Calu3 (cell line): ENCODE results near the gene HRH1. TPM values are rescaled to one million over a fixed set of nuclear protein-coding genes. Genes with fewer than 3 reads are reported as not detected.

Source experiments
- BruUV-seq: library from RNA; stranded (reverse); fragments of 400-500 nt; replicated peaks from 2 replicates; lab custom pipeline; 2021; lab: Mats Ljungman, UMichigan
- CTCF ChIA-PET: fragments of 300-600 bp; sonication (Branson Sonifier 250); formaldehyde crosslinking; loops from one replicate; lab custom pipeline; 2022; ENCODE audit warnings: antibody characterized with exemption; lab: Charles Lee
- DNase-seq: peaks from one replicate; pipeline ENCODE4 v3.0.0; 2022
- H3K27ac Mint-ChIP-seq: one replicate; pipeline ENCODE4 v1.8.0; 2022; ENCODE audit warnings: mixed read lengths; ENCODE audit not compliant: unreplicated experiment
- H3K27me3 Mint-ChIP-seq: one replicate; pipeline ENCODE4 v1.8.0; 2022; ENCODE audit warnings: mixed read lengths; ENCODE audit not compliant: unreplicated experiment
- H3K36me3 Mint-ChIP-seq: one replicate; pipeline ENCODE4 v1.8.0; 2022; ENCODE audit warnings: mild to moderate bottlenecking, moderate library complexity, mixed read lengths; ENCODE audit not compliant: insufficient read depth, unreplicated experiment
- H3K4me1 Mint-ChIP-seq: one replicate; pipeline ENCODE4 v1.8.0; 2022; ENCODE audit warnings: mild to moderate bottlenecking, low read depth, mixed read lengths; ENCODE audit not compliant: unreplicated experiment
- H3K4me3 Mint-ChIP-seq: one replicate; pipeline ENCODE4 v1.8.0; 2022; ENCODE audit warnings: mild to moderate bottlenecking, low read depth, moderate library complexity, mixed read lengths; ENCODE audit not compliant: unreplicated experiment
- H3K9me3 Mint-ChIP-seq: one replicate; pipeline ENCODE4 v1.8.0; 2022; ENCODE audit warnings: low read depth, mixed read lengths; ENCODE audit not compliant: unreplicated experiment
- CTCF ChIP-seq: fragments of 200-600 bp; IDR thresholded peaks from one replicate; pipeline ENCODE4 v1.8.0; 2022; ENCODE audit warnings: antibody characterized with exemption; ENCODE audit not compliant: unreplicated experiment
- intact Hi-C: fragments of 100-400 bp; cut with micrococcal nuclease; formaldehyde crosslinking; loops from one replicate; pipeline ENCODE4 v1.10.0; 2022; ENCODE audit not compliant: unreplicated experiment
- total RNA-seq: library from RNA; stranded (reverse); gene quantifications from 2 replicates; pipeline ENCODE4 v1.2.3, GENCODE V29; 2022

Gene HRH1
- total RNA-seq, 1 experiment from 2014 or later, result 9.1 TPM

- Mint-ChIP-seq H3K9me3 (no peaks in the 10 kb centered on the region), H3K36me3 (peaks cover 5% of the 10 kb centered on the region)
- CTCF ChIA-PET, result no interaction called here
Observed at GRCh38 chr3:11195201-11195600, 40.9 kb downstream of the HRH1 start.

GRCh38 chr3:11195721-11196332, 41.5 kb downstream of the HRH1 start:
- no peaks in the 10 kb centered on the region for H3K27me3 Mint-ChIP-seq
- intact Hi-C loops, result no loop called here
- CTCF ChIA-PET, result interaction anchor here (0.6 kb wide), 1 partner anchor 12 kb away, joined by 3 read pairs; no protein-coding TSS in a partner anchor
- H3K4me1 Mint-ChIP-seq, result peaks cover 8% of the 10 kb centered on the region
- TF ChIP-seq CTCF, result no peak
- no TSS peak for BruUV-seq
- no peak overlapping the region for H3K4me3 Mint-ChIP-seq
- H3K9me3 Mint-ChIP-seq, result no peaks in the 10 kb centered on the region
- peaks cover 5% of the 10 kb centered on the region for H3K36me3 Mint-ChIP-seq
- DNase-seq, result no peak
- H3K27ac Mint-ChIP-seq, result no peak overlapping the region

More at GRCh38 chr3:11195201-11195600, 40.9 kb downstream of the HRH1 start:
- no peak for DNase-seq
- no peak overlapping the region for H3K27ac Mint-ChIP-seq
- H3K4me3 Mint-ChIP-seq, result no peak overlapping the region
- no peaks in the 10 kb centered on the region for H3K27me3 Mint-ChIP-seq
- TF ChIP-seq CTCF, result no peak
- H3K4me1 Mint-ChIP-seq, result peaks cover 7% of the 10 kb centered on the region
- BruUV-seq, result no TSS peak
- intact Hi-C loops, result no loop called here

- BruUV-seq, result no TSS peak
Observed at GRCh38 chr3:11197484-11197883, 43.2 kb downstream of the HRH1 start.

GRCh38 chr3:11198070-11198469, 43.8 kb downstream of the HRH1 start:
- DNase-seq, result no peak
- intact Hi-C loops, result no loop called here
- no peak for TF ChIP-seq CTCF
- no TSS peak for BruUV-seq
- no peak overlapping the region for H3K27ac Mint-ChIP-seq
- H3K9me3 Mint-ChIP-seq, result no peaks in the 10 kb centered on the region
- CTCF ChIA-PET, result no interaction called here
- H3K4me1 Mint-ChIP-seq, result peaks cover 20% of the 10 kb centered on the region
- no peak overlapping the region for H3K4me3 Mint-ChIP-seq
- H3K36me3 Mint-ChIP-seq, result peaks cover 15% of the 10 kb centered on the region
- H3K27me3 Mint-ChIP-seq, result no peaks in the 10 kb centered on the region

More at GRCh38 chr3:11197484-11197883, 43.2 kb downstream of the HRH1 start:
- Mint-ChIP-seq H3K4me1 (peaks cover 20% of the 10 kb centered on the region), H3K9me3 (no peaks in the 10 kb centered on the region), H3K36me3 (peaks cover 15% of the 10 kb centered on the region), H3K4me3 (no peak overlapping the region), H3K27me3 (no peaks in the 10 kb centered on the region), H3K27ac (no peak overlapping the region)
- TF ChIP-seq CTCF, result no peak
- CTCF ChIA-PET, result no interaction called here
- no peak for DNase-seq
- intact Hi-C loops, result no loop called here
